Neuronal stem cell (in vitro differentiated cells): ENCODE results near the gene SHC3.

Experiments
- DNase-seq: peaks from one replicate; pipeline ENCODE4 v3.0.0-alpha.2; 2013; ENCODE audit warnings: low spot score
- H2AFZ ChIP-seq: one replicate; pipeline ENCODE4 v1.6.1; 2013; ENCODE audit warnings: mild to moderate bottlenecking, low read length, inconsistent platforms
- H2AK5ac ChIP-seq: 2 replicates; pipeline ENCODE4 v1.6.1; 2013; ENCODE audit warnings: low read depth, mild to moderate bottlenecking, inconsistent platforms, low read length, moderate library complexity, mixed read lengths
- H2BK120ac ChIP-seq: 2 replicates; pipeline ENCODE4 v1.6.1; 2013; ENCODE audit warnings: low read depth, mild to moderate bottlenecking, inconsistent platforms, low read length, moderate library complexity, mixed read lengths
- H2BK12ac ChIP-seq: one replicate; pipeline ENCODE4 v1.6.1; 2013; ENCODE audit warnings: low read length, inconsistent platforms
- H2BK15ac ChIP-seq: 2 replicates; pipeline ENCODE4 v1.6.1; 2013; ENCODE audit warnings: mild to moderate bottlenecking, low read length, inconsistent platforms, mixed read lengths
- H2BK5ac ChIP-seq: one replicate; pipeline ENCODE4 v1.6.1; 2013; ENCODE audit warnings: inconsistent platforms, mild to moderate bottlenecking, low read length, moderate library complexity
- H3K14ac ChIP-seq: one replicate; pipeline ENCODE4 v1.6.1; 2013; ENCODE audit warnings: low read length, inconsistent platforms
- H3K18ac ChIP-seq: 2 replicates; pipeline ENCODE4 v1.6.1; 2013; ENCODE audit warnings: low read length, inconsistent platforms
- H3K23ac ChIP-seq: 2 replicates; pipeline ENCODE4 v1.6.1; 2013; ENCODE audit warnings: low read depth, mild to moderate bottlenecking, mixed read lengths, low read length, inconsistent platforms; ENCODE audit not compliant: poor library complexity
- H3K27ac ChIP-seq: replicated peaks from 3 replicates; pipeline ENCODE4 v1.5.1; 2013; ENCODE audit warnings: low read length, inconsistent platforms
- H3K27me3 ChIP-seq, 3 experiments: 2 replicates each; pipeline ENCODE4 v1.6.1; 2013; ENCODE audit warnings: low read length in 3 of 3, mild to moderate bottlenecking in 2 of 3, inconsistent platforms in 1 of 3, low read depth in 1 of 3, mixed read lengths in 1 of 3, moderate library complexity in 1 of 3; ENCODE audit not compliant: control insufficient read depth in 3 of 3, insufficient read depth in 3 of 3
- H3K36me3 ChIP-seq, 2 donors: replicated peaks in 1 of 2; 2 replicates each; pipeline ENCODE4 v1.6.1; 2013; ENCODE audit warnings: low read length in 2 of 2; ENCODE audit not compliant: control insufficient read depth in 2 of 2, insufficient read depth in 2 of 2
- H3K4ac ChIP-seq: 2 replicates; pipeline ENCODE4 v1.6.1; 2013; ENCODE audit warnings: inconsistent platforms, mild to moderate bottlenecking, low read length, moderate library complexity
- H3K4me1 ChIP-seq, 2 donors: 1 replicate in 1 of 2; 2 replicates in 1 of 2; pipeline ENCODE4 v1.6.1; 2013; ENCODE audit warnings: low read length in 2 of 2, low read depth in 1 of 2; ENCODE audit not compliant: control insufficient read depth in 2 of 2, insufficient read depth in 1 of 2
- H3K4me2 ChIP-seq: one replicate; pipeline ENCODE4 v1.6.1; 2013; ENCODE audit warnings: mild to moderate bottlenecking, low read length, inconsistent platforms; ENCODE audit not compliant: insufficient read depth, poor library complexity, severe bottlenecking
- H3K4me3 ChIP-seq, 2 donors: 2 replicates each; pipeline ENCODE4 v1.5.1; 2013; ENCODE audit warnings: low read length in 2 of 2, mild to moderate bottlenecking in 2 of 2, inconsistent platforms in 1 of 2, moderate library complexity in 1 of 2
- H3K79me1 ChIP-seq: one replicate; pipeline ENCODE4 v1.6.1; 2013; ENCODE audit warnings: low read depth, mild to moderate bottlenecking, inconsistent platforms, low read length, moderate library complexity
- H3K9ac ChIP-seq: one replicate; pipeline ENCODE4 v1.6.1; 2013; ENCODE audit warnings: mild to moderate bottlenecking, low read depth, low read length, inconsistent platforms; ENCODE audit not compliant: poor library complexity
- H3K9me3 ChIP-seq, 2 donors: replicated peaks in 1 of 2; 2 replicates each; pipeline versions ENCODE3 to v1.6.1; 2013; ENCODE audit warnings: low read length in 2 of 2, mild to moderate bottlenecking in 2 of 2, inconsistent platforms in 1 of 2, low read depth in 1 of 2, mixed read lengths in 1 of 2, moderate library complexity in 1 of 2; ENCODE audit not compliant: control insufficient read depth in 2 of 2, insufficient read depth in 1 of 2
- H4K8ac ChIP-seq: one replicate; pipeline ENCODE4 v1.6.1; 2013; ENCODE audit warnings: low read depth, mild to moderate bottlenecking, inconsistent platforms, low read length, moderate library complexity
- H4K91ac ChIP-seq: one replicate; pipeline ENCODE4 v1.6.1; 2013; ENCODE audit warnings: low read length, low read depth, mild to moderate bottlenecking, inconsistent platforms; ENCODE audit not compliant: poor library complexity
- WGBS, 2 donors: extraction: QIAGEN DNeasy Blood & Tissue Kit; methylation state at CpG; one replicate each; pipeline ENCODE4 v1.1.7; 2013; ENCODE audit warnings: missing lambda C conversion rate in 2 of 2, mixed read lengths in 1 of 2; ENCODE audit not compliant: insufficient read length in 2 of 2, insufficient replicate concordance in 1 of 2; ENCODE audit errors: extremely low coverage in 2 of 2; 5-methylcytosine and 5-hydroxymethylcytosine counted together

The SHC3 gene

GRCh38 chr9:89191004-89191403, 12.4 kb upstream of the SHC3 start:
- Histone ChIP-seq H3K23ac (no peak overlapping the region), H2BK12ac (no peak overlapping the region), H3K9me3 (no peaks in the 10 kb centered on the region), H2BK15ac (no peak overlapping the region), H3K4me1 (peaks cover 0 to 6% of the 10 kb centered on the region in 2 donors), H2BK120ac (no peak overlapping the region), H4K91ac (no peak overlapping the region), H3K4me3 (no peak overlapping the region), H4K8ac (no peak overlapping the region), H3K36me3 (no peaks in the 10 kb centered on the region), H3K27ac (no peak overlapping the region), H3K18ac (peak overlapping the region; percentile 13), H3K79me1 (no peaks in the 10 kb centered on the region), H2BK5ac (no peak overlapping the region), H3K27me3 (no peaks in the 10 kb centered on the region), H2AK5ac (no peak overlapping the region), H3K4me2 (no peak overlapping the region), H2AFZ (no peak overlapping the region), H3K4ac (no peak overlapping the region), H3K9ac (no peak overlapping the region), H3K14ac (no peak overlapping the region)
- DNase-seq: no peak

- H4K91ac ChIP-seq: no peak overlapping the region
- DNase-seq: no peak
- H2BK120ac ChIP-seq: no peak overlapping the region
- H3K4ac ChIP-seq: no peak overlapping the region
- H3K9me3 ChIP-seq: no peaks in the 10 kb centered on the region
- H3K27me3 ChIP-seq: no peaks in the 10 kb centered on the region
- no peak overlapping the region for H3K4me2 ChIP-seq
- no CpG with 5 or more reads among the region's 2 CpGs for WGBS, 2 donors
- no peak overlapping the region for H3K18ac ChIP-seq
- H3K36me3 ChIP-seq: no peaks in the 10 kb centered on the region
- H3K14ac ChIP-seq: no peak overlapping the region
- no peak overlapping the region for H2BK15ac ChIP-seq
- H3K23ac ChIP-seq: no peak overlapping the region
- H4K8ac ChIP-seq: no peak overlapping the region
- H2AK5ac ChIP-seq: no peak overlapping the region
- H2BK5ac ChIP-seq: no peak overlapping the region
- no peak overlapping the region for H2AFZ ChIP-seq
- H3K4me1 ChIP-seq: peaks cover 0 to 6% of the 10 kb centered on the region in 2 donors
- H3K9ac ChIP-seq: no peak overlapping the region
- no peak overlapping the region for H3K4me3 ChIP-seq
- no peaks in the 10 kb centered on the region for H3K79me1 ChIP-seq
- no peak overlapping the region for H2BK12ac ChIP-seq
- H3K27ac ChIP-seq: no peak overlapping the region
Observed at GRCh38 chr9:89189215-89189614, 10.6 kb upstream of the SHC3 start.

- no peak overlapping the region for H2BK15ac ChIP-seq
- no peak for DNase-seq
- no peak overlapping the region for H3K27ac ChIP-seq
- no peaks in the 10 kb centered on the region for H3K27me3 ChIP-seq
- H3K23ac ChIP-seq: no peak overlapping the region
- no peak overlapping the region for H2BK5ac ChIP-seq
- H3K4me3 ChIP-seq: no peak overlapping the region
- H3K79me1 ChIP-seq: no peaks in the 10 kb centered on the region
- no CpG with 5 or more reads among the region's 1 CpG for WGBS, 2 donors
- no peak overlapping the region for H2BK120ac ChIP-seq
- no peaks in the 10 kb centered on the region for H3K36me3 ChIP-seq
- no peak overlapping the region for H3K9ac ChIP-seq
- H3K18ac ChIP-seq: no peak overlapping the region
- no peak overlapping the region for H4K91ac ChIP-seq
- no peak overlapping the region for H2AK5ac ChIP-seq
- no peak overlapping the region for H4K8ac ChIP-seq
- H2BK12ac ChIP-seq: no peak overlapping the region
- H3K4ac ChIP-seq: no peak overlapping the region
- H2AFZ ChIP-seq: no peak overlapping the region
- peaks cover under 1 to 6% of the 10 kb centered on the region in 2 donors for H3K4me1 ChIP-seq
- no peak overlapping the region for H3K4me2 ChIP-seq
- H3K9me3 ChIP-seq: no peaks in the 10 kb centered on the region
- H3K14ac ChIP-seq: no peak overlapping the region
Observed at GRCh38 chr9:89187950-89188349, 9.3 kb upstream of the SHC3 start.

- Histone ChIP-seq H3K4me3 (no peak overlapping the region), H3K27me3 (no peaks in the 10 kb centered on the region), H3K9ac (no peak overlapping the region), H3K79me1 (no peaks in the 10 kb centered on the region), H4K8ac (no peak overlapping the region), H3K18ac (no peak overlapping the region), H2AFZ (no peak overlapping the region), H3K4ac (no peak overlapping the region), H3K14ac (no peak overlapping the region), H3K27ac (no peak overlapping the region), H2BK5ac (no peak overlapping the region), H4K91ac (no peak overlapping the region), H2BK12ac (no peak overlapping the region), H2BK120ac (no peak overlapping the region), H3K4me2 (no peak overlapping the region), H2BK15ac (no peak overlapping the region), H3K4me1 (peaks cover 2 to 6% of the 10 kb centered on the region in 2 donors), H2AK5ac (no peak overlapping the region), H3K9me3 (no peaks in the 10 kb centered on the region), H3K36me3 (no peaks in the 10 kb centered on the region), H3K23ac (no peak overlapping the region)
- WGBS, 2 donors: no CpG with 5 or more reads among the region's 2 CpGs
- DNase-seq: no peak
Observed at GRCh38 chr9:89187541-89187940, 8.9 kb upstream of the SHC3 start.
